IPS DF 4.7 (cell line): ENCODE data around the gene FCN1.

ENCODE experiments used
- DNase-seq: peaks from one replicate; pipeline ENCODE4 v3.0.0-alpha.2; 2013; ENCODE audit warnings: low spot score; ENCODE audit errors: extremely low read depth

FCN1 gene

DNA sequence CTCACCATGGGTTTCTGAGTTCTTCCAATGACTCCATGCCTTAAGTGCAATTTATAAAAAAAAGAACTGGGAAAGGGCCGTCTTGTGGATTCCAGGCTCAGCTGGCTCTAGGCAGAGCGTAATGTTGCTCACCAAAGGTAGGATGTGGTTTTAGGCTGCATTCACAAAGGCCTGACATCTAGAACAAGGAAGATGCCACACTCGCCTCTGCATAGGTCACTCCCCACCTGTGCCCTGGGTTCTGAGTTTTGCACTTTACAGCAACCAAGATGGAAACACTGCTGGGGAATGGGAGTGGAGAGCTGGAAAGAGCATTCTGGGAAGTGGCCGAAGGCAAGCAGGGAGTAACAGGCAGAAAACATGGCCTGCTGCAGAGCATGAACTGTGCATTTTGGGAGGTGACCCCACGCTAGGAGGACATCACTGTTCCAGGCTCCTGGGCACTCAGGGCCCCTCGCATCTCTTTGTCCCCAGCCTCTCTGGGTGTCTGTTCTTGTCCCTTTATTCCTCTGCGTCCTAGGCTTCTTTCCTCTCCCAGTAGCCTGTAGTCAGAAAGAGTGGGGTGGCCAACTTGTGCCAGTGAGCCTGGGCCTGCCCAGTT is 24.8 kb downstream of the FCN1 start:
- no peak for DNase-seq

DNA sequence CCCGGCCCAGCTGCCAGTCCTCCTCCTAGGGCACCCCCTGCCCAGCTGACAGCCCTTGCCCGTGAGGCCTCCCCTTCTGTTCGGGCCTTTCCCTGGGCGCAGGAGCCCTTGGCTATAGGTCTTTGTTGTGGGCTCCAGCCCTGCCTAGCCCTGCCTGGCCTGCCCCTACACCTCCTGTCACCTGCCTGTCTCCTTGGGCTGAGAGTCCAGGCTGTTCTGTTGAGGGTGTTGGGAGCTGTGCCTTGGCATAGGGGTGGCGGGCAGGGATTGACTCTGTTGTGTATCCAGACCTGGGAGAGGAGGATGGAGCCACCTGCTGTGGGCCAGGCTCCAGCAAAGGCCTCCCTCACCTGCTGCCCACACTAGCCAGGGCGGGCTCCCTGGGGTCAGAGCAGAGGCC is 25.5 kb downstream of the FCN1 start:
- DNase-seq = no peak

DNA sequence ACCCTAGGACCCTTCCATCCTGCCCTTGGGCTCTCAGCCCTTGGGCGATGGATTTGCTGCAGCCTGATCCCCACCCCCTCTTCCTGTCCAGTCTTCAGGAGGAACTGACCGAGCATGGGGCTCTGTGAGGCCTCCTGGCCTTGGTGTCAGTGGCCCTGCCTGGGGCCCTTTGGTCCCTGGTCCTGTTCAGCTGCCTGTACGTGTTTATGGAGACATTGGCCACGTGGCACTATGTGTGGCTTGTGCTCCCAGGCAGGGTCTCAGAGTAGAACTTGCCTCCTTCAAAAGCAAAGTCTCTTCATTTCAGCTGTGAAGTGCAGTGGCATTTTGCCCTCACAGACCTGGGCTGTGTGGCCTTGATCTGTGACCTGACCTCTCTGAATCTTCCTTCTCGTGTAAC is 26.0 kb downstream of the FCN1 start:
- DNase-seq = no peak

DNA sequence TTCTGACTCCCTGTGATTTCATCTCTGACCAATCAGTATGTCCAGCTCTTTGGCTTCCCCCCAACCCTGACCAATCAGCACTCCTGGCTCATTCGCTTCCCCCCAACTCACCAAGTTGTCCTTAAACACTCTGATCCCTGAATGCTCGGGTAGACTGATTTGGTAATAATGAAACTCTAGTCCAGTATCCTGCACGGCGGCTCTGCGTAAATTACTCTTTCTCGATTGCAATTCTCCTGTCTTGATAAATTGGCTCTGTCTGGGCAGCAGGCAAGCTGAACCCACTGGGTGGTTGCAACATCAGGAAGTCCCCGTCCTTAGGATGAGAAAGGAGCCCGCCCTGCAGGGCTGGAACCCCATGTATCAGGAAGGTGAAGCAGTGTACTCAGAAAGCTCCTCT is 26.7 kb downstream of the FCN1 start:
- no peak for DNase-seq

DNA sequence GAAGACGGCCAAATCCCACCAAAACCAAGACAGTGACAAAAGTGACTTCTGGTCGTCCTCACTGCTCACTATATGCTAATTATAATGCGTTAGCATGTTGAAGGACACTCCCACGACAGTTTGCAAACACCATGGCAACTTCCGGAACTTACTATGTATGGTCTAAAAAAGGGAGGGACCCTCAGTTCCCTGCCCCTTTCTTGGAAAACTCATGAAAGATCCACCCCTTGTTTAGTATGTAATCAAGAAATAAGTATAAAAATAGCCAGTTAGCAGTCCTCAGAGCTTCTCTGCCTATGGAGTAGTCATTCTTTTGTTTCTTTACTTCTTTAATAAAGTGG is 27.6 kb downstream of the FCN1 start:
- no peak for DNase-seq

DNA sequence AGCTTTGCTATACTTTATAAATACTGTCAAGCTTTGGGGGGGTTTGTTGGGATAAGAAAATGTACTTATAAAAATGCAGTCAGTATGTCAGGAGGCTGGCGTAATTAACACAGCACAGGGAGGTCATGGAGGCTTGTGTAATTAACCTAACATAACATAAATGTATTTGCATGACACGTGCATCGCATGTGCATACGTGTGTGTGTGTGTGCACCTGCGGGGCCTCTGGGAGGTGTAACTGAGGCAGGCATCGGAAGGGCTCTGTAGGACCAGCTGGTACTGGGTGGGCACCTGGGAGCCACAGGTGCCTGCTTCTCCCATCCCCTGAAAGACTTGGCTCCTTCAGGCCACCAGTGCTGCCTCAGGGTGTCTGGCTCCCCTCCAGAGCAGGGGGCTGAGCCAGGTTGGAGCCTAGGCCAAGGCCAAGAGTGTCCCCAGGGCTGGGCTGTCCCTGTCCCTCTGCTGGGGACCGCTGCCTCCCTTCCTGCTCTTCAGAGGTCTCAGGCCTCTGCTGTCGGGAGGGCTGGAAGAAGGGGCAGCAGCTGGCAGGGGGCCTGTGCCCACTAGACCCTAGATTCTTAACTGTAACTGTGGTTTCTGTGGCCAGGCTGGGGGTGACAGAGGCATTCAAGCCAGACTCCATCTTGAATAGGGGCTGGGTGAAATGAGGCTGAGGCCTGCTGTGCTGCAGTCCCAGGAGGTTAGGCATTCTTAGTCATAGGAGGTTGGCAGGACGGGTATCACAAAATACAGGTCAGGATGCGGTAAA is 28.1 kb downstream of the FCN1 start:
- no peak for DNase-seq

DNA sequence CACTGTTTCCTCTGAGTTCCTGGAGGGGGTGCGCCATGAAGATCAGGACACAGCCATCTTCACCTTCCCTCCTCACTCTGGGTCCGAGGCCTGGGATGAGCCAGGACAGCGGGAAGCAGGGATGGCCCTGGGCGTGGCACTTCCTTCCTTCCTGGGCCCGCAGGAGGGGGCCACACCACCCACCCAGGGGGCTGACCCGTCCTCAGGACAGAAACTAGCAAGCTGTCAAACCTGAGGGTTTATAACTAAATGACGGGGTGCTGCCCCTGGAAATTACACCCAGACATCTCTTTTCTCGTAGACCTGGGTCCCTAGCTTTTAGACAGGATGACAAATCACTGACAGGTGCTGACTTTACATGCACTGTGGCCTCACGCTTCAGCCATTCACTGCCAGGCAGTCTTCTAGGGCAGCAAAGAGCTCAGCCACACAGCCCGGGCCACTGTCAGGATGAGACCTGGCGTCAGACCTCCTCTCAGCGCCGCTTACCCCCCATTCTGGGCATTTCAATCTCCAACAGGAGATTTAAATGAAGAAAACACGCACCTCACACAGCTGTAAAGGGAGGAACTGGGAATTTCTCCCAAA is 29.0 kb downstream of the FCN1 start:
- DNase-seq = no peak

DNA sequence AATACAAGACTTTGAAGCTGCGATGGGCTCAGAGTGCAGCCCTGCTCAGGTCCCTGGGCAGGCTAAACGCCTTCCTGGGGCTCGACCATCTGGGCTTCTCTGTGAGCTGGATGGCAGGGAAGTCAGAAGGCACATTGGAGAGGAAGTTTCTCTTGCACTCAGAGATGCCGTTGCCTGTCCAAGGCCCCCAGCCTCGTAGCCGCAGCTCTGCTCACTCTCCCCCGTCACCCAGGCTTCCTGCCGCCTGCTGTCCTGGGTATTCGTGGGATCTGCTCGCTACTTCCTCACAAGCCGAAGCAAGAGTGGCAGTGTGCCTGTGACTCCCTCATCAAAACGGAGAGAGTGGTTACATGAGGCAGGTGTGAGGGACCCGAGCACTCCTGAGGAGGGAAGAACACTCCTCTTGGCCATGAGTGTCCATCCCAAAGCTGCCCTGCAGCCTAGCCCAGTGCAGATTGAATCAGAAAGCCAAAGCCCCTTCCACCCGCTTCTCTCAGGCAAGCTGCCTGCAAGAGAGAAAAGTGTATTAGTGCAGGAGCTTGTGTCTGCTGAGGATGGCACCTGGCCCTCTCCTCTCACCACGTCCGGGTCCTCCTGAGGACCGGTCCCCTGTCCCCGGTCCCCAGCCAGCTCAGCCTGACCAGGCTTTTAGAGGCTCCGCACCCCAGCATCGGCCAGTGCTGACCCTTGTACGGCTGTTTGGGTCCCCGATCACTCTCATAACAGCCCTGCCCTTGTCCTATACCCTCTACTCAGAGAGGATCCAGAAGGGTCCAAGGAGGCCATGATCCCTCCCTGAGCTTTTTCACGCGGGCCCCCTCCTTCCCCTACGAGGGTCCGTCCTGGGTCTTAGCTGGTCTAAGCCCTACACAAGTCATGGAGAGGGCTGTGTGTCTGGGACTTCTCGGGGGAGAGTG is 29.8 kb downstream of the FCN1 start:
- DNase-seq = no peak

DNA sequence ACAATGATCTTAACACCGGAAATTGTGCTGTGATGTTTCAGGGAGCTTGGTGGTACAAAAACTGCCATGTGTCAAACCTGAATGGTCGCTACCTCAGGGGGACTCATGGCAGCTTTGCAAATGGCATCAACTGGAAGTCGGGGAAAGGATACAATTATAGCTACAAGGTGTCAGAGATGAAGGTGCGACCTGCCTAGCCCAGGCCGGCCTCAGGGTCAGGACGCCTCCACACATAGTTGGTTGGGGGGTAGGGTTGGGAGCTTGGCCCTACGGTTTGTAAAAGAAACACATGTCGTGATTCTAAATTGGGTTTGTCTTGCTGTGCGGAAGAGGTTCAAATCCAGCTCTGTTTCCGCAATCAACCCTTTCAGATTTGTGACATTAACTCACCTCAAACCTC is 30.5 kb downstream of the FCN1 start:
- no peak for DNase-seq

DNA sequence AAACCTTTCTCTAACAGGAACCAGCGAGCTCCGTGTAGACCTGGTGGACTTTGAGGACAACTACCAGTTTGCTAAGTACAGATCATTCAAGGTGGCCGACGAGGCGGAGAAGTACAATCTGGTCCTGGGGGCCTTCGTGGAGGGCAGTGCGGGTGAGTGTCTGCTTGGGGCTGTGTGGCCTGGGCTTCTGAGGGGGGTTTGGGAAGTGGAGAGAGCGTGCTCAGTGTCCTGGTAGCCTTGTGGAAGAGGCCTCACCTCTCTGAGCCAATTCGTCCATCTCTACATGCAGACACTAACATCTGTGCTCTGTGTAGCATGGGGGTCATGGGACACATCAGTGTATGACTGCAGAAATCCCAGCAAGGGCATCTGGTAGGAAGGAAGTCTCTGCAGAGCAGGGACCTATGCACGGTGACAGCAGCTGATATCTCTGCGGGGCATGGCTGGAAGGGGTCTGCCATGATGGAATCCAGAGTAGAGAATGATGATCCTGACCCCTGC is 31.2 kb downstream of the FCN1 start:
- DNase-seq = no peak

DNA sequence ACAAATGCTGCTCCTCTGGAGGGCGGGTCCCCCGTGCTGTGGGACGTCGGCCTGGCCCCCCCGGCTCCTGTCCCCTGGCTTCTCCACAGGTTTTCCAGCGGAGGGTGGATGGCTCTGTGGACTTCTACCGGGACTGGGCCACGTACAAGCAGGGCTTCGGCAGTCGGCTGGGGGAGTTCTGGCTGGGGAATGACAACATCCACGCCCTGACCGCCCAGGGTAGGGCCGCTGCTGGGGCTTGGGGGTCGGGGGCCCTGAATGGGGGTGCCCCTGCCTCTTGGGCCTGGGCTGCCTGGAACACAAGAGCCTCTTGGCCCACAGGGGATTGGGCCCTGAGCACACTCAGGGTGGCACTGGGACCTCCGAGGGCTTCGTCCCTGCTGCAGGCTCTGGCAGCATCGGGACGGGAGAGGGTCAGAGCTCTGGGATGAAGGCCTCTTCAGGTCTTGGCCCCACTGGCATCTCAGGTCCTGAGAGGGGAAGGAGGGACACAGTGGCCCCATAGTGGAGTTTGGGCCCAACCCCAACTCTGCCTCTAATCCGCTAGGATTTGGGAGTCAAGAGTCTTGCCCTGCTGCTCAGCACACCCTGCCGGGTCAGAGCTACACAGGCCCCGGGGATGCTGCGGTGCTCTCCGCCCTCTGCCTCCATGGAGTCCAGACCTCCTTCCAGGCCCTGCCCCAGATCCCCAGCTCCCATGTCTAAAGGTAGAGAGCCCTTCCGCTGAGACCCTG is 31.9 kb downstream of the FCN1 start:
- DNase-seq = no peak

DNA sequence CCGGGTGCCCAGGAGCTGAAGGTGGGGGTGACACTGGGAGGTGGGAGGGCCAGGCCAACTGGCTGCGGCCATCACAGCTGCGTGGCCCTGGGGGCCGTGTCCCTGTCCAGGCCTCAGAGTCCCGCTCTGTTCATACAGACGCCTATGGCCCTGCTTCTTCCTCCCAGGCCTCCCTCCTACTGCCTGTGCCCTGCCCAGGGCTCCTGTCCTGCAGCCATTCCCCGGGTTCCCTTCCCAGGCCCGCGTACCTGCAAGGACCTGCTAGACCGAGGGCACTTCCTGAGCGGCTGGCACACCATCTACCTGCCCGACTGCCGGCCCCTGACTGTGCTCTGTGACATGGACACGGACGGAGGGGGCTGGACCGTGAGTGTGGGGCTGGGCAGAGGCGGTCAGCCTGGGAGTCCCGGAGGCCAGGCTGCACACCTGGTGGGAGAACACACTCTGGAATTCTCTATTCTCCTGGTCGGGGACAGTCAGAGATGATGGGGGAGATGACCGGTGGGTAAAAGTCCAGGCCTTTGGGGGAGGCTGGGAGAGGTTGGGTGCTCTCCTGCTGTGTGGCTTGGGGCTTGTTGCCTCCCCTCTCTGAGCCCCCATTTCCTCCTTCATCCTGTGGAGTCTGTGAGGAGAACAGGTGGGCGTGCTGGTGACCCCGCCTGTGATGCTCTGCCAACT is 32.6 kb downstream of the FCN1 start:
- no peak for DNase-seq

DNA sequence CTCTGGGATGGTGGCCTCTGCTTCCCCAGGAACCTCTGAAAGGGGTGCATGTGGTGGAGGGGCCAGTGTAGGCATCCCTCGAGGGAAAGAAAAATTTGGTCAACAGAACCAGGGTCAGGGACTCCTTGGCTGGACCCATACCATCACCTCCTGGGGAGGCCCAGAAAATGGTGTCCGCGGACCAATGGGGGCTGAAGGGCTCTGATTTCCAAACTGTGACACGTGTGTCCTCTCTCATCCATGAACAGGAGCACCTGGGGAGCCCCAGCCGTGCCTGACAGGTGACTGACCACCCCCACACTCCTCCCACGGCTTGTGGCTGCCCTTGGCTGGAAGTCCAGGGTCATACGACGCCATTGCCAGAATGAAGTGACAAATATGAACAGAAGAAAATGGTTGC is 33.2 kb downstream of the FCN1 start:
- no peak for DNase-seq

DNA sequence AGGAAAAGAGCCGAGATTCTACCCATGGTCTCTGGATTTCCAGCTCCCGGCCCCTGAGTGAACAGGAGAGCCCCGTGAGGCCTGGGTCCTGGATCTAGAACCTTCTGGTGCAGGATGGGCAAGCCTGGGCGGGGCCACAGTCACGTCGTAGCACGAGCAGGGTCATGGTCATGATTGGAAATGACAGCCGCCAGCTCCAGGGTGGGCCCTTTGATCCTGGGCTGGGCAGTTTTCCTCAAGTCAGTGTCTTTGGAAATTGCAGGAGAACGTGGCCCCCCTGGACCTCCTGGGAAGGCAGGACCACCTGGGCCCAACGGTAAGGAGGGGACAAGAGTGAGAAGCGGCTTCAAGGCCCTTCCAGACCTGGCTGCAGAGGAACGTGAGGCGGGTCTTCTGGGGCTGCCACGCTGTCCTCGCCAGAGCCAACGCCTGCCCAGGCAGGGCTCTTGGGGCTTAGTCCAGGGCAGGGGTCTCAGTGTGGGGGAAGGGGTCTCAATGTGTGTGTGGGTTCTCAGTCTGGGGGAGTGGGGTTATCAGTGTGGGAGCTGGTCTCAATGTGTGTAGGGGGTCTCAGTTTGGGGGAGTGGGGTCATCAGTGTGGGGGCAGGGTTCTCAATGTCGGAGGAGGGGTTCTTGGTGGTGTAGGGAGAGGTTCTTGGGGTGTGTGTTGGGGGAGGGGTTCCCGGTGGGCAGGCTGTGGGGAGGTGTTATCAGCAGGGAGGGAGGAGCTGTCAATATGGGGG is 34.5 kb downstream of the FCN1 start:
- DNase-seq = no peak

DNA sequence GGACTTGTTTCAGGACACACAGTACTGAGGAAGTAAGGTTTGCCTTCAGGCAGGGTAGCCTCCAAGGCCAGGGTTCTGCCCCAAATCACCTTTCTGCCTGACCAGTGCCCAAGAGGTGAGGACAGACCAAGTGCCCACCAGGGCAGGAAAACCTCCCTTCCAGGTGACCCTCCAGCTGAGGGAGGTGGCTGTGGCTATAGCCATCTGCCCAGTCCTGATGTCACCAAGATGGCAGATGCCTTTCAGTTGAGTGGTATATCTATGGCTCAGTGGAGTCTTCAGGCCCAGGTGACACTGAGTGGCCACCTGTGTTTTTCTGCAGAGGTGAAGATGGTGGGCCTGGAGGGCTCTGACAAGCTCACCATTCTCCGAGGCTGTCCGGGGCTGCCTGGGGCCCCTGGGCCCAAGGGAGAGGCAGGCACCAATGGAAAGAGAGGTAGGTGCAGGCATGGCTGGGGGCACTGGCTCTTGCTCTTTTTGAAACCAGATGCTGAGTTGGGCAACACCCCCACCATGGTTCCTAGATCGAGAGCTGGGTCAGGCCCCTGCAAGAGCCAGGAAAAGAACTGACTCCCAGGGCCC is 35.4 kb downstream of the FCN1 start:
- DNase-seq = no peak

DNA sequence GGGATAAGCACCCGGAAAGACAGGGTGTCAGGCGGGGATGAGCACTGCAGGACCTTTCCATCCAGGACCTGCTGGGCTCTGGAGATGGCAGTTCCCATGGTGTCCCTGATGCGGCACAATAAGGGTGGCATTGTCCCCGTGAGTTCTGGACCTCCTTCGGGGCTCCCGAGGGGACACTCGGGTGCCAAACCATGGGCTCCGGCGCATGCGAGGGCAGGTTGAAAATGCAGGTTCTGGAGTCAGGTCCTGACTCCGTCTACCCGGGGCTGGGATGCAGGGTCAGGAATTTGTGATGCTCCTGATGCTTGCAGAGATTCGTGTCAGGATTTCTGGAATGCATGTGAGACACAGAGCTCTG is 36.4 kb downstream of the FCN1 start:
- no peak for DNase-seq

DNA sequence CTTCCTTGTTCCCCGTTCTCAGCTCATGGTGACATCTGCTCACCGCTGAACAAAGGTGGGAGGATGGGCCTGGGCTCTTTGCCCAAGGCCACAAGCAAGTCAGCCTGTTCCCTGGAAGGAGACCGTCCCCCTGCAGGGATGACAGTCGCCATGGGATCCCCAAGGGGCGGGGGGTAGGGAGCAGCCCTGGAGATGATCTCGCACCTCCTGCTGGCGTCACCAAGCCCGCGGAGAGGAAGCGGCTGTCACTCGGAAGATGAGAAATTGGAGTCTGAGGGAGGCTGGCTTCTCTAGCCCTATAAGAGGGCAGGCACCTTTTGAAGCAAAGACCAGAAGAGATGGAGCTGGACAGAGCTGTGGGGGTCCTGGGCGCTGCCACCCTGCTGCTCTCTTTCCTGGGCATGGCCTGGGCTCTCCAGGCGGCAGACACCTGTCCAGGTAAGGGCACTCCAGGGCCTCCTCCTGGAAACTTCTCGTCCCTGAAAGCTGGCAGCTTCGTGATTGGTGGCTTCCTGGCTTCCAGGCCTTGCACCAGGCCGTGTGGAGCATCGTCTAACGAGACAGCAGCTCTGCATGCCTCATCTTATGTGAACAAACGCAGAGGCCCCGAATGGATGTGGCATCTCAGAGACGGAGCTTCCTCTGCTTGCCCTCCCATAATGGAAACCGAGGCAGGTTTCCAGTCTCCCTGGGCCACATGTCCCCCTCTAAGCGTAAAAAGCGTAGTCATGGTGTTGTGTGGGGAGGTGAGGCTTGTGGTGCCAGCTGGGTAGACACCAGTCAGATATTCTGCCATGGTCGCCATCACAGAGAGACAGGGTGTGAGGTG is 37.0 kb downstream of the FCN1 start, which contains the start of gene FCN2:
FCN2 (plus strand) TSS at position 327 of the 829 bp plus-strand sequence; CDS start at position 339, 12 bp downstream.
- DNase-seq = no peak

DNA sequence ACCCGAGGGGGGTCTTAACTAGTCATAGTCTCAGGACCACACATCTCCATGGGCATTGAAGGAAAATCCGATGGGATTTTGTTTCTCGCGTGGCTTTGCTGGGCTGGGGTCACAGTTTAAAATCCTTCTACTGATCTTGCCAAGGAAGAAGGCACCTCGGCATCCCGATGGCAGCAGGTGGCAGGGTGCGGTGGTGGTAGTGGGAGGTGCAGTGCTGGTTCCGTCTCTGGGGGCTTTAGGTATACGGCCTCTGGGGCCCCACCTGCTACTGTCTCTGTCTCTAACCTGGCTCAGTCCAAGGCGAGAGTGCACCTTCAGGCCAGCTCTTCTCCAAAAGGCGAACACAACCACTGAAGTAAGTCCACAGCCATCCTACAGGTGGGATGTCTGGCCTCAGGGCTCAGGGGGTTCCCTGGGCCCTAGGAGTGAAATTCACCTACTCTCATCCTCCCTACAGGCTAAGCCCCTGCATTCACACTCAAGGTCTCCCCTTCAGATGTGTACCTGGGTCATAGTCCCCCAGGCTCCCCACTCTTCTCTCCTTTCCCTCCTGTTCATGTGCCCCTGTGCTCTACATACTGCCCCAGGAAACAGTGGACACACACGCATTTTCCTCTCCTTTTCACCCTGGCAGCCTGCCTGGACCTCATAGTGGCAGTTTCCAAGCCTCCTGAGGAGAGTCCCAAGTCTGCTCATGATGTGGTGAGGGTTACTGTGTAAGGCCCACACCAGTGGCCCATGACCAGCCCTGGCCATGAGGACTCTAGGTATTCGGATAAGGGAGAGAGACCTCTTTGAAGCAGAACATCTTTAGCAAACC is 37.8 kb downstream of the FCN1 start:
- no peak for DNase-seq
